Suppressor macrophage treated with lipopolysaccharide for 4 hours (primary cell): ENCODE results near the gene SLC12A6.

Experiments
- DNase-seq: peaks from one replicate; pipeline ENCODE4 v3.0.0-alpha.2; 2020

The SLC12A6 gene

DNA sequence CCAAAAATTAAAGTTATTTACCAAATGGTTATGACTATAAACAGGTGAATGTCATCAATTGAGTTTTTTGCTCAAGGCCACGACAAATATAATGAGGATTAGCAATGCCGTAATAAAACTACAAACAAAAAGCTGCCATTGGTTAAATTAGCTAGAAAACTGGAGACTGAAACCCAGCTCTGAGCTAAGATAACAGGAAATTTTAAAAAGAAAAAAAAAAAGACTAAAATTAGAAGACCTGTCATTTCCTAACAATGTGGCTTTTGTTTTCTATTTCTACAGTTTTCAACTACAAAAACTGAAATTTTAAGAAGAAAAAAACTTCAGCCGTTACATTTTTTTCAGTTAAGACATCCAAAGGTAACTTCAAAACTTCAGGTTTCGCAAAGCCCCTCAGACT lies 9.7 kb downstream of the SLC12A6 start:
- no peak for DNase-seq

DNA sequence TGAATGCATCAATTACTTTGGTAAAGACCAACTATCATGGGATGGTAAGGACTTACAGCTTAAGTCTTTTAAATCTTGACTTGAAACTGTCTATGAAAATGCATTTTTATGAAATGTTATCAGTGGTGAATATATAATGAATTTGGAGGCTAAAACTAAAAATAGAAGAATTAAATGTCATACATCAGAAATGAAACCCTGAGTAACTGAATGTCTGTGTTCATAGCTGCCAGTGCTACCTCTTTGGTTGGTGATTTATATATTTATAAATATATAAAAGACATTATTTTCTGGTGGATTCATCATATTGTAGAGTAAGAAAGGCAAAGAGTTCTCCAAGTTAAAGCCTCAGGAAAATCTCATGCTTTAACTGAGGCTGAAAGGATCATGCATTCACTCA lies 12.2 kb downstream of the SLC12A6 start:
- no peak for DNase-seq

DNA sequence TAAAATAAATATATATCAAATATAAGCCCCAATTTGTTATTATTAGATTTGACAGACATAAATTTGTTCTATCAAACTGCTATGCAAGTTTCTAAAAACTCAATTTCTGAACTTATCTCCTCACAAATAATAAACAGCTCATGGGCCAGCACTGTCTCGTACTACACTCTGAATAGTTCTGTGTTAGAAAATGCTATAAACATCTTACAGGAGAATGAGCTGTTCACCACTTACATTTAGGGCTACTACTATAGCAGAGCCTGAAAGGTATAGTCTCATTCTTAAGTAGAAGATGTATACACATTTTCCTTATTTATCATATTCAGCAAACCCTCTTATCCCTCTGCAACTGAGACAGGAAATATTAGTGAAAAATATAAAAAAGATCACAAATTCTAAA lies 12.6 kb downstream of the SLC12A6 start:
- no peak for DNase-seq

DNA sequence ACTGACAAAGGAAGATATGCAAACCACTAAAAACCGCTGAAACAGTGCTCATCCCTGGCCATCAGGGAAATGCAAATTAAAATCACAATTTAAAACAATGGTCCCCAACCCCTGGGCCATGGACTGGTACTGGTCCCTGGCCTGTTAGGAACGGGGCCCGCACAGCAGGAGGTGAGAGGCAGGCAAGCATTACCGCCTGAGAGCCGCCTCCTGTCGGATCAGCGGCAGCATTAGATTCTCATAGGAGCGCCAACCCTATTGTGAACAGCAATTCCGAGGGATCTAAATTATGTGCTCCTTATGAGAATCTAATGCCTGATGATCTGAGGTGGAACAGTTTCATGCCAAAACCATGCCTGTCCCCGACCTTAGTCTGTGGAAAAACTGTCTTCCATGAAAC lies 14.4 kb downstream of the SLC12A6 start:
- DNase-seq: no peak

DNA sequence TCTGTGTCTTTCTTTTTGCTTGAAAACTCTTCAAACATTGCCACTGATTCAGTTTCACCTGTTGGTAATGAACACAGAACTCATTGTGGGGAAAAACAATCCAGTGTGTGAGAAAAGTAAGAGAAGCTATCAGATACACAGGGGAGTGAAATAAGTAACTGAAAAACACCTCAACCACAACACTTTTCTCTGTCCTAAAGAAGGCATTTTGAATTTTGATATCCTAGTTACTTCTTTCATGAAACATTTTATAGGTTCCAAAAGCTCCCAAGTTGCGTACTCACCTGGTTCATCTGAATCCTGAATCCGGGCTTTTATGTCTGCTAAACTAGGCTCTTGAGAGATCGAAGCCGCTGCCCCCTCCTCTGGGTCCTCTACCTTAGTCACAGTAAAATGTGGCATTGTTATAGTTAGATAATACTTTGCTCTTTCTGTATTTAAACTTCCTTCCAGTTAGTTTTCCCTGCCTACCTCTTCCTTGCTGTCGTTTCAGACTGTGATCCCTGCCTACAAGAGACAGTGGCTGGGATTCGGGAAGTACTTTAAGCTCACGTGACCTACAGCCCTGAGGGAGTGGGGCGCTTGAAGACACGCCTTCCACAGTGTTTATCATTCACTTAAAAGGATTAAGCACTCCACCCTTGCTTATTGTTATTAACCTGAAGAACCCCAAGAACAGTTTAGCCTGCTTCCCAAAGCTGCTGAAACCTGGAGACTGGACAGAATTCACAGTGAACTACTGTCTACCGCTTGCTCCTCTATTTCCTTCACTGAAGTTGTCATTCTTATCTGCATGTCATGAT lies 19.1 kb downstream of the SLC12A6 start:
- peak; percentile 77 for DNase-seq

DNA sequence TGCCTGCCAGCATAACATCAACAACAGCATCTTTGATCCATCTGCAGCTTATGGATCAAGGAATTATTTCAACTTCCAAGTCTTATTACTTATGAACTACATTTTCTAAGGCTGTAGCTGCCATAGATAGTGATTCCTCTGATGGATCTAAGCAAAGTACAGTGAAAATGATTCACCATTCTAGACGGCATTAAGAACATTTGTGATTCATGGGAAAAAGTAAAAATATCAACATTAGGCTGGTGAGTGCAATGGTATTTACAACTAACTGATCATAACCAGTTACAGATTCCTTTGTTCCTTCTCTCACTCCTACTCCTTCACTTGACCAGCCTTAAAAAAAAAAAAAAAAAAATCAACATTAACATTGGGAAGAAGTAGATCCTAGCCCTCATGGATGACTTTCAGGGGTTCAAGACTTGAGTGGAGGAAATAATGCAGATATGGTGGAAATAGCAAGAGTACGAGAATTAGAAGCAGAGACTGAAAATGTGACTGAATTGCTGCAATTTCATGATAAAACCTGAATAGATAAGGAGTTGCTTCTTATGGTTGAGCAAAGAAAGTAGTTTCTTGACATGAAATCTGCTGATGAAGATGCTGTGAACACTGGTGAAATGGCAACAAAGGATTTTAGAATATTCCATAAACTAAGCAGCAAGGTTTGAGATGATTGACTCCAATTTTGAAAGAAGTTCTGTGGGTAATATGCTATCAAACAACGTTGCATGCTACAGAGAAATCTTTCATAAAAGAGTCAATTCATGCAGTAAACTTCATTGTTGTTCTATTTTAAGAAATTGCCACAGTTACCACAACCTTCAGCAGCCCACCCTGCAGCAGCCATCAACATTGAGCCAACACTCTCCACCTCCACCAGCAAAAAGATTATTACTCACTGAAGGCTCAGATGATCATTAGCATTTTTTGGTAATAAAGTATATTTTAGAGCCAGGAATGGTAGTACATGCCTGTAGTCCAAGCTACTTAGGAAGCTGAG lies 22.8 kb downstream of the SLC12A6 start:
- DNase-seq: no peak

DNA sequence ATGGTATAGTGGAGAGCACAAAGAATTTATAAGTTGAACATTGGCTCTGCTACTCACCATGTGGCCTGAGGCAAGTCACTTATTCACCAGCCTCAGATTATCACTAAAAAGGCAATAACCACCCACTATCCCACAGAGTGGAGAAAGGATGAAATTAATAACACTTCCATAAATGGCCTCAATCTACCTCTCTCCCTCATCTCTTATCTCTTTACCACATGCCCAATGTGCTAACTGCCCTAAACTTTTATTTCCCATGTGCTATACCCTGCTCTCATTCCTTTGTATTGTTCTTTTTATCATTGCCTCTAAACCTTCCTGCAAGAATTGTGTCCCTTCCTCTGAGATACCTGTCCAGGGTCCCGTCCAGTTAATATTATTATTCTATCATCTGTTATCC lies 26.0 kb downstream of the SLC12A6 start:
- DNase-seq: no peak

DNA sequence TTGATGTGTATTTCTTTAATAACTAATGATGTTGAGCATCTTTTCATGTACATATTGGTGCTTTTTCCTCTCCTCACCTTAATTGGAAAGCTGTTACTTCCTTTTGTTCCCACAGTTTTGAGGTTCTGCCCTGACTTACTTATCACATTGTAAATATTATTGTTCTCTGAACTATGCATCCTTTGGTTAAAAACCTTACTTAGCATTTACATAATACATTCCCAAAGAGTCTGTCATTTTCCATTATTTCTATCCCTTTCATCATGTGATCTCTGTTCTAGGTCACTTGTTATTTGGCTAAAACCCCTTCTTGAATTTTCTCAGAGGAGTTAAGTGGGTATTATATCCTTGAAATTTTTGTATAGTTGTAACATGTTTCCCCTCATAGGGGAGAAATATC lies 33.0 kb downstream of the SLC12A6 start:
- DNase-seq: no peak

DNA sequence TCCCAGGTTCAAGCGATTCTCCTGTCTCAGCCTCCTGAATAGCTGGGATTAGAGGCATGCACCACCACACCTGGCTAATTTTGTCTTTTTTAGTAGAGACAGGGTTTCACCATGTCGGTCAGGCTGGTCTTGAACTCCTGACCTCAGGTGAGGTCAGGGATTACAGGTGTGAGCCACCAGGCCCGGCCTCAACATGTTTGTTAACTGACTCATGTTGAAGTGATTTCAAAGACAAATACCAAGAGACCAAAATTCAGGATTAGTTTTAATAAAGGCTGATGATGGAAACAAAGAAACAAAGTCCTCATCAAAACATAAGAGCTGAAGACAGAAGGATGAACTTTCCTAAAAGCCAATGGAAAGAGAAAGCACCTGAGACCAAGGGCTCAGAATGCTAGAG lies 36.5 kb downstream of the SLC12A6 start:
- DNase-seq: no peak

DNA sequence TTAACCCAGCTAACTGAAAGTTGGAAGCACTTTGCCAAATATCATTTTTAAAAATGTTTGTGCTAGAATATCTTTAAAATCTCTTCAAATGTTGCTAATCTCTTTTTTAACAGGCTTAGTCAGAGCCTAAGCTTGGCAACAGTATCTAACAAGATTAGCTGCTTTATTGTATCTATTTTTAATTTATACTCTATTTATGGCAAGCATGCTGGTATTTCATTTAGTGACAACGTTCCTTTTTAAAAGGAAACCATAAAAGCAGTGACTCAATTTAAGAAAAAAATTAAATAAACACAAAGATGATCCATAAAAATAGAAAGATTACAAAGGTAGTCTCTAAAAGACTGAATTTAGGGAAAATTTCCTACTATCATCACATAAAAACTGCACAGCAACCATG lies 40.5 kb downstream of the SLC12A6 start:
- no peak for DNase-seq

DNA sequence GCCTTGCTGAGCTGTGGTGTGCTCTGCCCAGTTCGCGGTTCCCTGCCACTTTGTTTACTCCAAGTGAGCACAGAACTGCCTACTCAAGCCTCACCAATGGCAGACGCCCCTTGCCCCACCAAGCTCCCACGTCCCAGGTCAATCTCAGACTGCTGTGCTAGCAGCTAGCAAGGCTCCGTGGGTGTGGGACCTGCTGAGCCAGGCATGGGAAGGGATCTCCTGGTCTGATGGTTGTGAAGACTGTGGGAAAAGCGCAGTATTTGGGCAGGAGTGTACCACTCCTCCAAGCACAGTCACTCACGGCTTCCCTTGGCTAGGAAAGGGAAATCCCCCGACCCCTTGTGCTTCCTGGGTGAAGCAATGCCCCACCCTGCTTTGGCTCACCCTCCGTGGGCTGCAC lies 45.0 kb downstream of the SLC12A6 start:
- DNase-seq: peak; percentile 16

DNA sequence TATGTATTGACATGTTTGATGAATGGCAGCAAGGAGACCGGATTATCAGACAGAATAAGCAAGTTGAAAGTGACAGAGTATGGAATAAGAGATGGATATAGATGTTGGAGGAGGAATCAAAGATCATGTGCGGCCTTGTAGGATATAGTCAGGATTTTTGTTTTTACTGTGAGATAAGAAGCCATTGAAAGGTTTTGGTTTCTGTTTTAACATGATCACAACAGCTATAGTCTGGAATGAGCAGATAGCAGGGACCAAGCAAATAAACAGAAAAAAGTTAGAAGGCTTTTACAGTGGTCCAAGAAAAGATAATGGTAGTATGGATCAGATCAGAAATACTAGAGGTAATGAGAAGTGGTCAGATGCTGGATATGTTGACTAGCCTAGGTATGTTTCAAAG lies 52.6 kb downstream of the SLC12A6 start:
- no peak for DNase-seq

DNA sequence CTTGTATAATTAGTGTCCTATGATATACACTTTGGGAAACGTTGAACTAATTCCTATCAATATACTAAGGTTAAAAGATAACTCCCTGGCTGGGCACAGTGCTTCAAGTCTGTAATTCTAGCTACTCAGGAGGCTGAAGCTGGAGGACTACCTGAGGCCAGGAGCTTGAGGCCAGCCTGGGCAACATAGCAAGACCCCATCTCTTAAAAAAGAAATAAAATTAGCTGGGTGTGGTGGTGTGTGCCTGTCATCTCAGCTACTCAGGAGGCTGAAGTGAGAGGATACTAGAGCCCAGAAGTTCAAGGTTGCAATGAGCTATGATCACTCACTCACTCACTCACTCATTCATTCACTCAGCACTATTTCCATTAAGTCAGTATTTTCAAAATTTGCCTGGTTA lies 55.2 kb downstream of the SLC12A6 start:
- no peak for DNase-seq

DNA sequence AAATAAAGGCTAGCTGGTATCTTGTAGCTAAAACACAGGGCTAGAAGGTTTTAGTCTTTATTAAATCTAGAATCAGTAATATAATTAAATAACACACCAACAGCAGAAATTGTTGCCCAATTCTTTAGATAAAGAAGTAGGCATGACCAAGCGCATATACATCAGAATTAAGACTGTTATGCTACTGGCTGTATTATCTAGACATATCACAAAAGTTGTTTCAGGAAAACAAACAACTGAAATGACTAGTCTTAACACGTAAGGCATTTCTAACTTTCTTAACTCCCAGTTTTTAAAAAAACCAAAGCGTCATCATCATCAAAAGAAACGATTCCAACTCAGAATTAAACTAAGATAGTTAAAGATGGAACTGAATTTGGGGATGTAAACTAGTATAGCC lies 57.4 kb downstream of the SLC12A6 start:
- no peak for DNase-seq

DNA sequence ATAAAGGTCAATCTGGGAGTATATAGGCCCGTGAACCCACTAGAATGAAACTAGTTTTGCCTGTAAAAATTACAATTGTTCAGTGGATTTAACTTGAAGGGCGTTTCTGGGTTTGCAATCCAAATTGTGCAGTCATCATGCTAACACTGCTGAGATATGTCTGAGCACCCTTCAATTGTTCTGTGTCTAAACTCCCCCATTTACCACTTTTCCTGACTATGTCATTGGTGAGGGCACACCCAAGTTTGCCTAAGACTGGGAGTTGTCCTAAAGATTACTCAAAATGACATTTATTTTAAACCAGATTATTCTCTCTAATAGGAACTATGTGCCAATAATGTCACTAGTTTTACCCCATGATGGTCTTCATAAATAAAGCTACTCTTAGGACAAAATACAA lies 58.2 kb downstream of the SLC12A6 start:
- no peak for DNase-seq

DNA sequence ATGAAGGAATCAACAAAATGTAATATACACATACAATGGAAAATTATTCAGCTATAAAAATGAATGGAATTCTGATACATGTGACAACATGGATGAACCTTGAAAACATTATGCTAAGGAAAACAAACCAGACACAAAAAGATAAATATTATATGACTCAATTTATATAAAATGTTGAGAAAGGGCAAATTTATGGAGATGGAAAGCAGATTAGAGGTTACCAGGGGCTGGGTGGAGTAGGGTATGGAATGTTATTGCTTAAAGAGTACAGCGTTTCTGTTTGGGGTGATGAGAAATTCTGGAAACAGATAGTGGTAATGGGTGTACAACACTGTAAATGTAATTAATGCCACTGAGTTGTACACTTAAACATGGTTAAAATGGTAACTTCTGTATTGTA lies 61.9 kb downstream of the SLC12A6 start:
- DNase-seq: no peak

DNA sequence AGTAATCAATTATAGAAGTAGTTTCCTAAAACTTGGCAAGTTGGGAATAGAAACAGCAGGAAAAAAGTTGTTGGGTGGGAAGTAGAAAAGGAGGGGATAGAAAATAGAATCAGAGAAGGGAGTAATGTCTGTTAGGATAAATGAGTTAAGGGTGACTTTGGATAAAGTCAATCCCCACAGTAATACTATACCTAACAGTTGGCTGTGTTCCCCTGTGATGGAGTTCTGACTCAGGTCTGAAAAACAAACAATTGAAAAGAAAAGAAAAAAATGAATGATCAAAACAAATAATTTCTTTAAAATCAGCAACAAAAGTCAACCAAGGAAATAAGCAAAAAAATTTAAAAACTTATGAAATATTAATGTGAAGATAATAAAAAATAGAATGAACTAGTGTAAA lies 62.4 kb downstream of the SLC12A6 start:
- no peak for DNase-seq

DNA sequence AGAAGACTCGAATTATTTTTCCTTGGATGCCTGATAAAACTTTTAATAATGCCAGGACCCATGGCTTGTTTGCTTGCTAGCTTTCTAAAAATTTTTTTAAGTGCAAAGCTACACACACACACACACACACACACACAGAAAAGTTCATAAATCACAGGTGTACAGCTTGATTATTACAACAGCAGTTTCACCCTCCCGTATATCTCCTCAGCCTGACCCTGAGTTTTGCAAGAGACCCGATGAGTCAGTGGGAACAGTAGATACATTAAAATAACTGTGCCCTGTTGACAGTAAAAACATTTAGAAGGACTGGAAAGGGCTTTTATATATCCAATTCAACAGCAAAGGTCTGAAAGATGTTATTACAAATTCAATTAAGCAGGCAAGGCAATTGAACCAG lies 66.1 kb downstream of the SLC12A6 start:
- peak; percentile 18 for DNase-seq

DNA sequence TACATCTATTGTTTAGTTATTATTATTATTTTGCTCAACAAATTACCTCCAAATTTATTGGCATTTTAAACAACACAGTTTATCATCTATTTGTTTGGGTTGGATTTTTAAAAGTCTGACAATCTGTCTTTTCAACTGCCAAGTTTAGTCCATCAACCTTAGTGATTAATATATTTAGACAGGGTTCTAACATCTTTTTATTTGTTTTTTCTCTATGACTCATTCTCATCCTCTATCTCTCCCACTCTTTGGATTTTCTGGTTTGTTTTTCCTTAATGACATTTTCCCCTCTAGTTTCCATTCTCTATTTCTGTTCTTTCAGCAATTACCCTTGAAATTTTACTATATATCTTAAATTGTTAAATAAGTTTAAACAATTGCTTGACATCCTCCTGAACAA lies 70.8 kb downstream of the SLC12A6 start:
- DNase-seq: no peak

DNA sequence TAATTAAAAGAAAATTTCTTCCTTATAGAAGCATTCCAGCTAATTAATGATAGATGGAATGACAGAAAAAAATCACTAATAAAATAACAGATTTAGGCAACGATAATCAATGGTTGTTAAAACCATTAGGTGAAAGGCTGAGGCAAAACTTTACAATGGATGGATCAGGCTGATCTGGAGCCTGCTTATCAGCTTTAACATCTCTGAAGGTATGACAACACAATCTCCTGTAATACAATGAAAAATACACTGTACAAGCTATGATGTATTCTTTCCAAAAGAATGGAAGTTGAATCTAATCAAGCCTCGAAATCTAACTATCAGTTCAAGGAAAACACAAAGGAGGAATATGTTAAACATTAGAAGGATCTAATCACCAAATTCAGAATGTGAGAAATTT lies 73.5 kb downstream of the SLC12A6 start:
- no peak for DNase-seq

DNA sequence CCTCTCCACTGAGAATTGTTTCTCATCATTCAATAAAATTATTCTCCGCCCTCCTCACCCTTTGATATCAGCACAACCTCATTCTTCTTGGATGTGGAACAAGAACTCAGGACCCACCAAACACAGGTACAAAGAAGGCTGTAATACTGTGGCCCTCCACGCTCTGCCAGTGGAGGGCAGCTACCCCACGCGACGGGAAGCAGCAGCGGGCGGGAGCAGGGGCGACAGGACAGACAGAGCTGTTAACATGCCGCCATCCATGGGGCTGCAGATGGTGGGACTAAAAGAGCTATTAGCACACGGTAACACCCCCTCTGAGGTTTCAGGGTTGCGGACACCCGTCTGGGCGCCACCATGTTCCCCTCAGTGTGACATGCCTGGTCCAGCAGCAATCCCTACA lies 75.2 kb downstream of the SLC12A6 start:
- DNase-seq: no peak

DNA sequence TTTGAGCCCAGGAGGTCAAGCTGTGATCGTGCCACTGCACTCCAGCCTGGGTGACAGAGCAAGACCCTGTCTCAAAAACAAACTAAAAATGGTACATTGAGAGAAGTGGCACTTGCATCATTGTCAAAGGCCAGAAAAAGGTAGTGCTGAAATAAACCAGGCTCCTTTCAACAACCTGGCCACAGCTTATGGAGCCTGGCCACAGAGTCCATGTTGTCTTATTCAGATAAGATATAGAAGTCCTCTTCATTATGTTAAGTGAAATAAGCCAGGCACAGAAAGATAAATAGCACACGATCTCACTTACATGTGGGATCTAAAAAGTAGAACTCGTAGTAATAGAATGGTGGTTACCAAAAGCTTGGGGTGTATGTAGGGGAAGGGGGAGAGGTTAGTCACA lies 78.0 kb downstream of the SLC12A6 start:
- no peak for DNase-seq

DNA sequence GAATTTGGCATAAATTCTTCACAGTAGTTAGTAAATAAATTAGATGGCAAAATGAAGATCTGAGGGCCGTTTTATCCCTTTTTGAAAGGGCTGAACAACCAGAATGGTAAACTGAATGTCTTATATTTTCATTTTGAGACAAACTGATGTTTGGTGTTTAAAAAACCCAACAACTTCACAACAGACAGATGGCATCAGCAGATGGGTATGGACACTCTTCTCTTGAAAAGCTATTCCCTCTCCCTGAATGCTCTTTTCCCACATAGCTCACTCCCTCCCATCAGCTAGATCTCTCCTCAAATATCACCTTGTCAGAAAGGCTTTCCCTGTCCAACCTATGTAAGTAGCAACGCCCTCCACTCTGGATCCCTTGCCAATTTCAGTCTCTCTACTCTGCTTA lies 79.4 kb downstream of the SLC12A6 start:
- DNase-seq: no peak

DNA sequence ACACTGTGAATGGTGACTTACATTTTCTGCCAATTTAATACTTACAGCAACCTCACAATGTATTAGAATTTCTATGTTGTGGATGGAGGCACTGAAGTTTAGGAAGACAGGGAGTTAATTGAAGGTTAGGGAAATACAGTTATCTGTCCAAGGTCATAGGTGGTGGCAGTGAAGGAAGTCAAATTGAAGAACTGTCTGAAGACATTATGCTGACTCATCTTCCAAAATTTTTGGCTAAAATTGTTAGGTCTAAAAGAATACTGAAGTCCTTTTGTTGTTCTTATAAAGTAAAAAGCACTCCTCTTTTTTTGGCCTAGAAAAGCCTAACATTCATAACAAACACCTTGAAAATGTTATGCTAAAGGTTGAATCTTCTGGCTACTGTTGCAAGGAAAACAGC lies 85.0 kb downstream of the SLC12A6 start:
- no peak for DNase-seq
